ENCODE measurements around the gene SYNDIG1. TPM values are rescaled to one million over a fixed set of nuclear protein-coding genes. Genes with fewer than 3 reads are reported as not detected.

The SYNDIG1 gene
- total and polyA plus RNA-seq, 2 of the 4 experiments (the other 2 are of a cell fraction) = not detected

DNA sequence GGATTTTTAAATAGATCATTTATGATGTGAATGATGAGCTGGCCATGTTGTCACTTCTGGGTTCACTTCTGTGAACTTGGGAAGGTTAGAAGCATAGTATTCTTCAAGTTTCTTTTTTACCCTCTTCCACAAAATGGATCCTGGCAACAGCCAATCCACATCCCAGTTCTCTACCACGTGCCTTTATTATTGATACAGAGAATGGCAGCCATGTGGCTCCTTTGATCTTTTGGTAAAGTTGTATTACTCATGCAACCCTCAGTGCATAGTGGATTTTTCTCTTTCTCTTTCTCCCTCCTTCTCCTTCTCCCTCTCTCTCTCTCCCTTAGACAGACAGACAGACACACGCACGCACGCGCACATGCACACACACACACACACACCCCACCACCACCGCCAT, 50.0 kb downstream of the SYNDIG1 start:
- dilution Hi-C loops (cut with HindIII; ENCODE audit: low sequenced_read_pairs, unreplicated experiment) = no loop called here
- CTCF ChIA-PET = no interaction called here

More for the DNA sequence above, 50.0 kb downstream of the SYNDIG1 start:
- DNase-seq (no peak), ATAC-seq (ENCODE audit: low read depth) (no peak)
- Histone ChIP-seq H2BK15ac (ENCODE audit: low read depth, low read length) (no peak overlapping the region), H3K4ac (ENCODE audit: low read depth, low read length) (no peak overlapping the region), H4K20me1 (ENCODE audit: insufficient read depth, low read length) (no peaks in the 10 kb centered on the region), H3K56ac (ENCODE audit: extremely low read depth, insufficient read depth, low read length) (no peak overlapping the region), H3K23ac (ENCODE audit: low read depth, low read length) (no peak overlapping the region), H2AK9ac (replicated peaks; ENCODE audit: low read depth, low read length, poor library complexity) (no peak overlapping the region), H3K36me3 (ENCODE audit: control insufficient read depth, insufficient read depth, low read length) (no peaks in the 10 kb centered on the region), H3K4me1 (ENCODE audit: control insufficient read depth, insufficient read depth, low read length) (no peaks in the 10 kb centered on the region), H3K9ac (ENCODE audit: low read depth, low read length) (no peak overlapping the region), H4K91ac (ENCODE audit: insufficient read depth, low read depth, low read length) (no peak overlapping the region), H3K4me3 (ENCODE audit: insufficient read depth, low read depth, low read length) (no peak overlapping the region), H2BK20ac (ENCODE audit: low read depth, low read length) (no peak overlapping the region), H2BK120ac (ENCODE audit: low read depth, low read length) (no peak overlapping the region), H3K4me2 (ENCODE audit: low read depth, low read length) (no peak overlapping the region), H3K14ac (replicated peaks; ENCODE audit: low read depth, low read length) (no peak overlapping the region), H2AK5ac (ENCODE audit: low read depth, low read length) (no peak overlapping the region), H3K79me1 (ENCODE audit: low read depth in 1 of 2, low read length in 2 of 2) (no peaks in the 10 kb centered on the region), H3K9me3 (ENCODE audit: control insufficient read depth, insufficient read depth, low read length) (no peaks in the 10 kb centered on the region), H3K27ac (ENCODE audit: insufficient read depth, low read length) (no peak overlapping the region), H3K18ac (ENCODE audit: low read depth, low read length) (no peak overlapping the region), H3K27me3 (ENCODE audit: control insufficient read depth, insufficient read depth, low read length) (no peaks in the 10 kb centered on the region), H4K8ac (ENCODE audit: low read depth in 2 of 2, low read length in 2 of 2) (no peak overlapping the region), H2AFZ (replicated peaks; ENCODE audit: low read length, poor library complexity) (no peak overlapping the region), H2BK5ac (ENCODE audit: low read depth, low read length, poor library complexity, severe bottlenecking) (no peak overlapping the region), H3K9me1 (ENCODE audit: insufficient read depth, low read length) (no peaks in the 10 kb centered on the region), H4K5ac (ENCODE audit: low read depth, low read length) (no peak overlapping the region)
- TF ChIP-seq CEBPB (IDR thresholded peaks at IDR 0.05; ENCODE audit: low read depth, low read length) (no peak), MXI1 (IDR thresholded peaks at IDR 0.05; ENCODE audit: borderline replicate concordance, low read depth, low read length) (no peak), NFE2L2 (IDR thresholded peaks at IDR 0.05; ENCODE audit: low read depth, low read length) (no peak), RAD21 (IDR thresholded peaks at IDR 0.05; ENCODE audit: low read length) (no peak), SMC3 (IDR thresholded peaks at IDR 0.05; ENCODE audit: low read depth, low read length) (no peak), POLR2A (IDR thresholded peaks at IDR 0.05; ENCODE audit: low read depth, low read length) (no peak)
- TF ChIP-seq, protein P1, sequence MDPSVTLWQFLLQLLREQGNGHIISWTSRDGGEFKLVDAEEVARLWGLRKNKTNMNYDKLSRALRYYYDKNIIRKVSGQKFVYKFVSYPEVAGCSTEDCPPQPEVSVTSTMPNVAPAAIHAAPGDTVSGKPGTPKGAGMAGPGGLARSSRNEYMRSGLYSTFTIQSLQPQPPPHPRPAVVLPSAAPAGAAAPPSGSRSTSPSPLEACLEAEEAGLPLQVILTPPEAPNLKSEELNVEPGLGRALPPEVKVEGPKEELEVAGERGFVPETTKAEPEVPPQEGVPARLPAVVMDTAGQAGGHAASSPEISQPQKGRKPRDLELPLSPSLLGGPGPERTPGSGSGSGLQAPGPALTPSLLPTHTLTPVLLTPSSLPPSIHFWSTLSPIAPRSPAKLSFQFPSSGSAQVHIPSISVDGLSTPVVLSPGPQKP (IDR thresholded peaks at IDR 0.05; ENCODE audit: borderline replicate concordance, low read depth, low read length) = no peak
- no CpG with 5 or more reads among the region's 6 CpGs for WGBS, 2 experiments (ENCODE audit: extremely low coverage in 2 of 2, insufficient read length in 1 of 2)
- POLR2A ChIA-PET (ENCODE audit: unreplicated experiment) = no interaction called here
- in situ Hi-C loops (cut with MboI; ENCODE audit: low sequenced_read_pairs) = no loop called here
- intact Hi-C loops (cut with micrococcal nuclease) = no loop called here
- no TSS peak for BruUV-seq (replicated peaks)

Data from IMR-90 (cell line).